Natural killer cell (primary cell): ENCODE measurements around the gene SHROOM2. TPM values are rescaled to one million over a fixed set of nuclear protein-coding genes. Genes with fewer than 3 reads are reported as not detected.
"Not testable (repeated sequence)": the region's sequence is repeated elsewhere in the genome, so short reads cannot be mapped to it uniquely, and the experiment has no call there.

ENCODE experiments used
- ATAC-seq, 3 donors: fragments of 150-1000 bp in 2 of 3; fragments of 200-7000 bp in 1 of 3; cut with Tn5 transposase; 1 replicate in 1 of 3; 2 replicates in 2 of 3; pipeline ENCODE4 v1.10.0; 2021; ENCODE audit warnings: mild to moderate bottlenecking in 2 of 3, moderate library complexity in 2 of 3
- DNase-seq, 2 donors: peaks; one replicate each; pipeline versions ENCODE4 v3.0.0 to v3.0.0-alpha.2; 2013 to 2021; ENCODE audit warnings: mixed read lengths in 1 of 2
- H3K27ac ChIP-seq: one replicate; pipeline ENCODE4 v1.5.1; 2013; ENCODE audit warnings: mild to moderate bottlenecking, low read length
- H3K27me3 ChIP-seq: one replicate; pipeline ENCODE4 v1.6.1; 2013; ENCODE audit warnings: low read length; ENCODE audit not compliant: control insufficient read depth, insufficient read depth
- H3K36me3 ChIP-seq: one replicate; pipeline ENCODE4 v1.6.1; 2013; ENCODE audit warnings: low read length; ENCODE audit not compliant: control insufficient read depth, insufficient read depth
- H3K4me1 ChIP-seq: one replicate; pipeline ENCODE4 v1.6.1; 2013; ENCODE audit warnings: low read length; ENCODE audit not compliant: control insufficient read depth, insufficient read depth
- H3K4me3 ChIP-seq: one replicate; pipeline ENCODE4 v1.5.1; 2013; ENCODE audit warnings: low read length
- H3K9me3 ChIP-seq: one replicate; pipeline ENCODE4 v1.6.1; 2013; ENCODE audit warnings: low read length; ENCODE audit not compliant: control insufficient read depth, insufficient read depth
- H3K27ac Mint-ChIP-seq, 2 donors: one replicate each; pipeline ENCODE4 v1.8.0; 2022; ENCODE audit warnings: mild to moderate bottlenecking in 2 of 2, mixed read lengths in 2 of 2, moderate library complexity in 1 of 2
- H3K27me3 Mint-ChIP-seq, 2 donors: one replicate each; pipeline ENCODE4 v1.8.0; 2022; ENCODE audit warnings: low read depth in 2 of 2, mixed read lengths in 2 of 2
- H3K36me3 Mint-ChIP-seq: one replicate; pipeline ENCODE4 v1.8.0; 2022; ENCODE audit warnings: mixed read lengths
- H3K4me1 Mint-ChIP-seq, 2 donors: one replicate each; pipeline ENCODE4 v1.8.0; 2022; ENCODE audit warnings: mixed read lengths in 2 of 2
- H3K4me3 Mint-ChIP-seq: one replicate; pipeline ENCODE4 v1.8.0; 2022; ENCODE audit warnings: mild to moderate bottlenecking, moderate library complexity, mixed read lengths
- H3K9me3 Mint-ChIP-seq, 2 donors: one replicate each; pipeline ENCODE4 v1.8.0; 2022; ENCODE audit warnings: mixed read lengths in 2 of 2
- CTCF ChIP-seq: fragments of 200-600 bp; IDR thresholded peaks from one replicate; pipeline ENCODE4 v1.8.0; 2022; ENCODE audit warnings: antibody characterized with exemption
- WGBS: methylation state at CpG from one replicate; pipeline ENCODE4 v1.1.7; 2013; ENCODE audit warnings: missing lambda C conversion rate; ENCODE audit not compliant: insufficient coverage; 5-methylcytosine and 5-hydroxymethylcytosine counted together
- intact Hi-C: fragments of 100-400 bp; cut with micrococcal nuclease; formaldehyde crosslinking; loops from one replicate; pipeline ENCODE4 v1.14.2; 2022
- total RNA-seq, 4 donors: library from RNA; stranded (reverse); fragments of 120-200 nt in 1 of 4; gene quantifications; one replicate each; pipeline versions ENCODE4 v1.2.3 to v1.2.4, GENCODE V29; 2013 to 2022

Gene SHROOM2
- total RNA-seq, 3 donors from 2014 or later (not counting 1 experiment from before 2014, with no cell fraction given), result not detected

- intact Hi-C loops, result no loop called here
- WGBS, result 96% methylated on average over 4 of the region's 7 CpGs
- no peaks in the 10 kb centered on the region for H3K27me3 Mint-ChIP-seq
- H3K4me3 Mint-ChIP-seq, result no peak overlapping the region
- no peaks in the 10 kb centered on the region for H3K9me3 ChIP-seq
- H3K4me1 Mint-ChIP-seq, result no peaks in the 10 kb centered on the region
- no peak for DNase-seq
- H3K4me1 ChIP-seq, result no peaks in the 10 kb centered on the region
- no peak overlapping the region for H3K27ac Mint-ChIP-seq
- no peaks in the 10 kb centered on the region for H3K9me3 Mint-ChIP-seq
- no peak overlapping the region for H3K27ac ChIP-seq
- no peak for ATAC-seq
- H3K4me3 ChIP-seq, result no peak overlapping the region
- TF ChIP-seq CTCF, result no peak
- H3K36me3 Mint-ChIP-seq, result no peaks in the 10 kb centered on the region
- no peaks in the 10 kb centered on the region for H3K36me3 ChIP-seq
- no peaks in the 10 kb centered on the region for H3K27me3 ChIP-seq
Measured at GRCh38 chrX:9805956-9806355, 19.7 kb downstream of the SHROOM2 start.

GRCh38 chrX:9807355-9808182 lies 21.3 kb downstream of the SHROOM2 start:
- DNase-seq (no peak), ATAC-seq (no peak)
- Histone ChIP-seq H3K27me3 (no peaks in the 10 kb centered on the region), H3K36me3 (no peaks in the 10 kb centered on the region), H3K9me3 (no peaks in the 10 kb centered on the region), H3K4me3 (no peak overlapping the region), H3K27ac (no peak overlapping the region), H3K4me1 (no peaks in the 10 kb centered on the region)
- Mint-ChIP-seq H3K36me3 (no peaks in the 10 kb centered on the region), H3K27me3 (no peaks in the 10 kb centered on the region), H3K27ac (no peak overlapping the region), H3K4me1 (no peaks in the 10 kb centered on the region), H3K9me3 (no peaks in the 10 kb centered on the region), H3K4me3 (no peak overlapping the region)
- no peak for TF ChIP-seq CTCF
- intact Hi-C loops, result no loop called here
- 92% methylated on average over 14 of the region's 14 CpGs for WGBS

GRCh38 chrX:9809876-9810275 lies 23.6 kb downstream of the SHROOM2 start:
- intact Hi-C loops, H3K36me3 Mint-ChIP-seq, H3K4me3 Mint-ChIP-seq, H3K4me1 ChIP-seq, H3K27ac Mint-ChIP-seq, H3K9me3 Mint-ChIP-seq, DNase-seq, H3K4me1 Mint-ChIP-seq, H3K27ac ChIP-seq, H3K9me3 ChIP-seq, H3K27me3 Mint-ChIP-seq, H3K36me3 ChIP-seq, H3K27me3 ChIP-seq, H3K4me3 ChIP-seq, ATAC-seq: not testable (repeated sequence)
- 92% methylated on average over 4 of the region's 5 CpGs for WGBS

GRCh38 chrX:9811086-9811485 lies 24.9 kb downstream of the SHROOM2 start:
- H3K27me3 ChIP-seq, H3K36me3 Mint-ChIP-seq, H3K4me3 ChIP-seq, DNase-seq, H3K9me3 ChIP-seq, H3K27ac ChIP-seq, H3K4me1 Mint-ChIP-seq, ATAC-seq, H3K4me3 Mint-ChIP-seq, H3K27me3 Mint-ChIP-seq, H3K9me3 Mint-ChIP-seq, H3K4me1 ChIP-seq, H3K27ac Mint-ChIP-seq, H3K36me3 ChIP-seq, intact Hi-C loops: not testable (repeated sequence)
- 100% methylated on average over 1 of the region's 3 CpGs for WGBS
